Endothelial cell of umbilical vein (primary cell): Measurements from ENCODE around the gene TK2. TPM values are rescaled to one million over a fixed set of nuclear protein-coding genes. Genes with fewer than 3 reads are reported as not detected.

Experiments
- BruUV-seq: library from RNA; stranded (reverse); fragments of 400-500 nt; replicated peaks from 2 replicates; lab custom pipeline; 2021; lab: Mats Ljungman, UMichigan
- CTCF ChIA-PET: fragments of 300-600, 350-600 bp; sonication (Branson Sonifier 250); formaldehyde crosslinking; loops from one replicate; lab custom pipeline; 2021; ENCODE audit warnings: antibody characterized with exemption, inconsistent platforms; lab: Charles Lee
- POLR2A ChIA-PET: fragments of 300-600, 350-600 bp; sonication (Branson Sonifier 250); formaldehyde crosslinking; loops from one replicate; lab custom pipeline; 2021; ENCODE audit warnings: antibody characterized with exemption, inconsistent platforms; lab: Charles Lee
- DNase-seq: peaks from one replicate; pipeline ENCODE4 v3.0.0-alpha.2; 2011; ENCODE audit warnings: low read depth, low spot score
- FAIRE-seq: peaks from 2 replicates; lab custom pipeline; 2011; peaks lifted over from hg19 to GRCh38; lab: Jason Lieb, UNC
- H2AFZ ChIP-seq: 2 replicates; pipeline ENCODE4 v1.6.0; 2012; ENCODE audit warnings: low read depth, low read length, control low read depth, inconsistent platforms
- H3K27ac ChIP-seq: 2 replicates; pipeline ENCODE4 v1.5.1; 2011; ENCODE audit warnings: low read depth, mild to moderate bottlenecking, control low read depth, low read length, moderate library complexity; ENCODE audit not compliant: insufficient read depth
- H3K27me3 ChIP-seq, 2 experiments: 2 replicates each; pipeline versions ENCODE4 v1.6.0 to v1.6.1; 2011; ENCODE audit warnings: low read length in 2 of 2, mixed read lengths in 1 of 2; ENCODE audit not compliant: control insufficient read depth in 2 of 2, insufficient read depth in 2 of 2
- H3K36me3 ChIP-seq, 2 experiments: 2 replicates in 1 of 2; 3 replicates in 1 of 2; pipeline ENCODE4 v1.5.1; 2011; ENCODE audit warnings: low read length in 2 of 2, mild to moderate bottlenecking in 1 of 2, moderate library complexity in 1 of 2; ENCODE audit not compliant: control insufficient read depth in 2 of 2, insufficient read depth in 2 of 2; ENCODE audit errors: extremely low read depth in 1 of 2
- H3K4me1 ChIP-seq: 3 replicates; pipeline ENCODE4 v1.5.1; 2011; ENCODE audit warnings: mild to moderate bottlenecking, low read length; ENCODE audit not compliant: control insufficient read depth, insufficient read depth; ENCODE audit errors: extremely low read depth
- H3K4me2 ChIP-seq: 2 replicates; pipeline ENCODE4 v1.6.1; 2011; ENCODE audit warnings: low read length, control low read depth, mixed read lengths; ENCODE audit not compliant: insufficient read depth
- H3K4me3 ChIP-seq, 3 experiments: fragments of 200-600 bp in 1 of 3; sonication (generic), shearing (Covaris generic) in 1 of 3; replicated peaks in 1 of 3; 2 replicates each; pipeline ENCODE4 v1.5.1; 2011 to 2016; ENCODE audit warnings: control low read depth in 3 of 3, low read length in 3 of 3, mild to moderate bottlenecking in 2 of 3, inconsistent platforms in 1 of 3, low read depth in 1 of 3, moderate library complexity in 1 of 3; ENCODE audit not compliant: insufficient read depth in 1 of 3
- H3K79me2 ChIP-seq: 2 replicates; pipeline ENCODE4 v1.6.0; 2012; ENCODE audit warnings: low read length, inconsistent platforms; ENCODE audit not compliant: control insufficient read depth, insufficient read depth
- H3K9ac ChIP-seq: replicated peaks from 2 replicates; pipeline ENCODE3; 2011; ENCODE audit warnings: low read length, control low read depth; ENCODE audit not compliant: insufficient read depth; ENCODE audit errors: extremely low read depth
- H3K9me1 ChIP-seq: replicated peaks from 3 replicates; pipeline ENCODE4 v1.6.0; 2011; ENCODE audit warnings: mild to moderate bottlenecking, low read length; ENCODE audit not compliant: control insufficient read depth, insufficient read depth; ENCODE audit errors: extremely low read depth
- H3K9me3 ChIP-seq: replicated peaks from 2 replicates; pipeline ENCODE4 v1.5.1; 2012; ENCODE audit warnings: low read length, inconsistent platforms; ENCODE audit not compliant: control insufficient read depth, insufficient read depth
- H4K20me1 ChIP-seq: replicated peaks from 2 replicates; pipeline ENCODE3; 2011; ENCODE audit warnings: mild to moderate bottlenecking, low read length; ENCODE audit not compliant: control insufficient read depth, insufficient read depth; ENCODE audit errors: extremely low read depth
- EZH2 ChIP-seq: IDR thresholded peaks from 2 replicates; pipeline ENCODE4 v1.6.1; 2012; ENCODE audit warnings: borderline replicate concordance, low read depth, mild to moderate bottlenecking, moderate library complexity, low read length, inconsistent platforms; ENCODE audit not compliant: severe bottlenecking
- FOS ChIP-seq: IDR thresholded peaks from 2 replicates; pipeline ENCODE4 v1.6.1; 2011; ENCODE audit warnings: mild to moderate bottlenecking, low read length, moderate library complexity, borderline replicate concordance; ENCODE audit not compliant: insufficient read depth
- GATA2 ChIP-seq: IDR thresholded peaks from 2 replicates; pipeline ENCODE4 v1.7.0; 2011; ENCODE audit warnings: low read depth, mild to moderate bottlenecking, moderate library complexity, mixed read lengths, low read length; ENCODE audit not compliant: insufficient read length, insufficient read depth
- JUN ChIP-seq: IDR thresholded peaks from 2 replicates; pipeline ENCODE4 v1.6.1; 2011; ENCODE audit warnings: borderline replicate concordance, low read depth; ENCODE audit not compliant: insufficient read length, insufficient read depth
- MYC ChIP-seq: IDR thresholded peaks from one replicate; pipeline ENCODE4 v1.6.1; 2011; ENCODE audit warnings: mild to moderate bottlenecking, low read depth, low read length
- POLR2A ChIP-seq: IDR thresholded peaks from 2 replicates; pipeline ENCODE4 v1.6.1; 2012; ENCODE audit warnings: low read depth, mild to moderate bottlenecking, control low read depth, low read length
- POLR2AphosphoS5 ChIP-seq: IDR thresholded peaks from 2 replicates; pipeline ENCODE4 v1.6.1; 2012; ENCODE audit warnings: low read depth, mild to moderate bottlenecking, control low read depth, low read length, moderate library complexity; ENCODE audit not compliant: insufficient read depth
- dilution Hi-C: fragments of 300-500 bp; cut with MboI; formaldehyde crosslinking; loops from one replicate; pipeline ENCODE4 v1.15.0; 2019; ENCODE audit warnings: low sequenced_read_pairs; ENCODE audit not compliant: extremely low pct_ligation_motif_present
- intact Hi-C: fragments of 100-400 bp; cut with micrococcal nuclease; formaldehyde crosslinking; loops from one replicate; pipeline ENCODE4 v1.10.0; 2022
- polyA plus RNA-seq, 4 experiments: library from polyadenylated mRNA; depleted of rRNA in 3 of 4; stranded (reverse) in 3 of 4; unstranded in 1 of 4; fragments of >200 nt; gene quantifications; 2 replicates each; pipeline versions ENCODE4 v1.2.1 to v1.2.3, GENCODE V29; 2011 to 2012; ENCODE audit warnings: missing spikeins in 1 of 4
- total RNA-seq: library from RNA; stranded (reverse); gene quantifications from 2 replicates; pipeline ENCODE4 v1.2.3, GENCODE V29; 2021
- TF ChIP-seq, protein P1 (sequence below): IDR thresholded peaks from 2 replicates; pipeline ENCODE4 v1.6.1; 2011; ENCODE audit not compliant: insufficient read depth, insufficient read length
- TF ChIP-seq, protein P2 (sequence below), 2 donors: IDR thresholded peaks; 1 replicate in 1 of 2; 2 replicates in 1 of 2; pipeline ENCODE4 v1.5.1; 2011; ENCODE audit warnings: low read length in 2 of 2, mild to moderate bottlenecking in 2 of 2, moderate library complexity in 2 of 2, control low read depth in 1 of 2, inconsistent platforms in 1 of 2, low read depth in 1 of 2; ENCODE audit not compliant: insufficient read depth in 1 of 2; ENCODE audit errors: extremely low read depth in 1 of 2

The TK2 gene
- total and polyA plus RNA-seq, 2 donors (not counting 3 experiments of a cell fraction or from before 2014, with no cell fraction given) = 12.1 to 25.2 TPM

DNA sequence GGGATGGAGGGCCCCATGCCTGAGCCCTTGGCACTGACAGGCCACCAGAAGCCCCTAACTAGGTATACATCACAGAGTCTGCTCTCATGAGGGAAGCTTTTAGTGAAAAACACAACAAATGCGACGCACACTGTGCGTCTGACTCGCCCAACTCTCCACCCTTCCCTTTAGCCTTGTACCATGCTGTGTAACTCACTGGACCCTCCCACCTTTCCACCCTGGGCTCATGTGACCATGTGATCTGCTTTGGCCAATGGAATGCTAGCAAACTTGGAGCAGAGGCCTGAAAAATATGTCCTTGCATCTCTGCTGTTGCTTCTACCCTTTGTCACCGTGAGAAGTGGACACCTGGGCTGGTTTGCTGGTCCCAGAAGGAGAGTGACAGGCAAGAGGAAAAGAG lies 21.6 kb downstream of the TK2 start:
- no peak overlapping the region for H3K27ac ChIP-seq
- no TSS peak for BruUV-seq
- H2AFZ ChIP-seq = no peak overlapping the region
- H3K4me1 ChIP-seq = peaks cover 15% of the 10 kb centered on the region
- ChIA-PET CTCF (no interaction called here), POLR2A (no interaction called here)
- no peaks in the 10 kb centered on the region for H4K20me1 ChIP-seq
- no peaks in the 10 kb centered on the region for H3K27me3 ChIP-seq
- TF ChIP-seq FOS (no peak), GATA2 (no peak), MYC (no peak), POLR2AphosphoS5 (no peak), POLR2A (no peak), EZH2 (no peak), JUN (no peak)
- TF ChIP-seq, protein P1, sequence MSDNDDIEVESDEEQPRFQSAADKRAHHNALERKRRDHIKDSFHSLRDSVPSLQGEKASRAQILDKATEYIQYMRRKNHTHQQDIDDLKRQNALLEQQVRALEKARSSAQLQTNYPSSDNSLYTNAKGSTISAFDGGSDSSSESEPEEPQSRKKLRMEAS = no peak
- TF ChIP-seq, protein P2, sequence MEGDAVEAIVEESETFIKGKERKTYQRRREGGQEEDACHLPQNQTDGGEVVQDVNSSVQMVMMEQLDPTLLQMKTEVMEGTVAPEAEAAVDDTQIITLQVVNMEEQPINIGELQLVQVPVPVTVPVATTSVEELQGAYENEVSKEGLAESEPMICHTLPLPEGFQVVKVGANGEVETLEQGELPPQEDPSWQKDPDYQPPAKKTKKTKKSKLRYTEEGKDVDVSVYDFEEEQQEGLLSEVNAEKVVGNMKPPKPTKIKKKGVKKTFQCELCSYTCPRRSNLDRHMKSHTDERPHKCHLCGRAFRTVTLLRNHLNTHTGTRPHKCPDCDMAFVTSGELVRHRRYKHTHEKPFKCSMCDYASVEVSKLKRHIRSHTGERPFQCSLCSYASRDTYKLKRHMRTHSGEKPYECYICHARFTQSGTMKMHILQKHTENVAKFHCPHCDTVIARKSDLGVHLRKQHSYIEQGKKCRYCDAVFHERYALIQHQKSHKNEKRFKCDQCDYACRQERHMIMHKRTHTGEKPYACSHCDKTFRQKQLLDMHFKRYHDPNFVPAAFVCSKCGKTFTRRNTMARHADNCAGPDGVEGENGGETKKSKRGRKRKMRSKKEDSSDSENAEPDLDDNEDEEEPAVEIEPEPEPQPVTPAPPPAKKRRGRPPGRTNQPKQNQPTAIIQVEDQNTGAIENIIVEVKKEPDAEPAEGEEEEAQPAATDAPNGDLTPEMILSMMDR (IDR thresholded peaks at IDR 0.05; ENCODE audit: extremely low read depth in 1 of 2, insufficient read depth in 1 of 2, low read depth in 1 of 2, low read length in 2 of 2) = no peak
- no peak overlapping the region for H3K9ac ChIP-seq
- FAIRE-seq (no peak), DNase-seq (no peak)
- H3K9me3 ChIP-seq = no peaks in the 10 kb centered on the region
- no peaks in the 10 kb centered on the region for H3K9me1 ChIP-seq
- H3K4me2 ChIP-seq = no peak overlapping the region
- peaks cover 0 to 11% of the 10 kb centered on the region in 2 experiments for H3K36me3 ChIP-seq
- no peaks in the 10 kb centered on the region for H3K79me2 ChIP-seq
- intact Hi-C loops = no loop called here
- dilution Hi-C loops = no loop called here
- no peak overlapping the region for H3K4me3 ChIP-seq
